ENCODE data around the gene SLC19A1. TPM values are rescaled to one million over a fixed set of nuclear protein-coding genes. Genes with fewer than 3 reads are reported as not detected.
"Not testable (repeated sequence)": the region's sequence is repeated elsewhere in the genome, so short reads cannot be mapped to it uniquely, and the experiment has no call there.

SLC19A1 gene
- total RNA-seq, 1 experiment from 2014 or later = 21.4 TPM

DNA sequence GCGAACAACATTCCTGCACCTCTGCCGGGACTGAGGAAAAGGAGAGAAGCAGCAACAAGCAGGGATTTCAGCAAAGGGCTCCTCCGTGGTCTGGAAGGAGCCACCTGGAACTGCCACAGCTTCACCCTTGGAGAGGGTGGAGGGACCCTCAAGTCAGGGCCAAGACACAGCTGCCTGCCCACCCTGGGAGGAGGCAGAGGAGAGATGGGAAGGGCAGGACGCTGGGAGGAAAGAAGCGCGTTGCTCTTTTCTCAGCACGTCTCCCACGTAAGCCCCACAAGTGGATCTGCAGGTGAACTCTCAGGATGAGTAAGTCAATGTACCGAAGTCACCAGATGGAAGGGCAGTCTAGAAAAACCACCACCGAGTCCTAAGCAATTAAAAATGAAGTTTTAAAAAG is 39.6 kb downstream of the SLC19A1 start:
- no peak for DNase-seq
- CTCF ChIA-PET = no interaction called here
- Mint-ChIP-seq H3K27me3 (ENCODE audit: unreplicated experiment) (no peaks in the 10 kb centered on the region), H3K4me3 (ENCODE audit: low read depth, unreplicated experiment) (no peak overlapping the region), H3K4me1 (ENCODE audit: low read depth, unreplicated experiment) (no peaks in the 10 kb centered on the region), H3K36me3 (ENCODE audit: insufficient read depth, unreplicated experiment) (peaks cover 22% of the 10 kb centered on the region), H3K9me3 (ENCODE audit: low read depth, unreplicated experiment) (peaks cover 3% of the 10 kb centered on the region), H3K27ac (ENCODE audit: unreplicated experiment) (no peak overlapping the region)
- no peak for TF ChIP-seq CTCF (IDR thresholded peaks at IDR 0.05; ENCODE audit: unreplicated experiment)
- BruUV-seq (replicated peaks) = no TSS peak
- intact Hi-C loops (cut with micrococcal nuclease; ENCODE audit: unreplicated experiment) = no loop called here

DNA sequence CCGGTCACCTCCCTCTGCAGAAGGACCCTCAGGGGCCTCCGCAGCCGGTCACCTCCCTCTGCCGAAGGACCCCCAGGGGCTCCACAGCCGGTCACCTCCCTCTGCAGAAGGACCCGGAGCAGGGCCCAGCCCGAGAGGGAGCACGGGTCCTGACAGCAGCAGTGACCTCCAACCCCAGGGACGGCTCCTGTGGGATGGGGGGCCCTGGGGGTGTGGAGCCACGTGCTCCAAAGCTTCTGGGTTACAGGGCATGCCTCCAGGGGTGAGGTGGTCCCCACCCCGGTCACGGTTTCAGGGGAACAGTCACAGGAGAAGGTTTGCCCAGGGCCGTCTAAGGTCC is 40.3 kb downstream of the SLC19A1 start:
- CTCF ChIA-PET = no interaction called here
- H3K9me3 Mint-ChIP-seq (ENCODE audit: low read depth, unreplicated experiment) = peaks cover 3% of the 10 kb centered on the region
- BruUV-seq (replicated peaks) = no TSS peak
- H3K27me3 Mint-ChIP-seq (ENCODE audit: unreplicated experiment) = no peaks in the 10 kb centered on the region
- H3K4me1 Mint-ChIP-seq (ENCODE audit: low read depth, unreplicated experiment) = no peaks in the 10 kb centered on the region
- intact Hi-C loops (cut with micrococcal nuclease; ENCODE audit: unreplicated experiment) = no loop called here
- TF ChIP-seq CTCF (IDR thresholded peaks at IDR 0.05; ENCODE audit: unreplicated experiment) = no peak
- no peak for DNase-seq
- no peak overlapping the region for H3K27ac Mint-ChIP-seq (ENCODE audit: unreplicated experiment)
- no peak overlapping the region for H3K4me3 Mint-ChIP-seq (ENCODE audit: low read depth, unreplicated experiment)
- H3K36me3 Mint-ChIP-seq (ENCODE audit: insufficient read depth, unreplicated experiment) = peaks cover 26% of the 10 kb centered on the region

GRCh38 chr21:45501081-45502005 is 40.9 kb downstream of the SLC19A1 start:
- H3K4me3 Mint-ChIP-seq (ENCODE audit: low read depth, unreplicated experiment); H3K27ac Mint-ChIP-seq (ENCODE audit: unreplicated experiment); BruUV-seq (replicated peaks); H3K4me1 Mint-ChIP-seq (ENCODE audit: low read depth, unreplicated experiment); DNase-seq; H3K27me3 Mint-ChIP-seq (ENCODE audit: unreplicated experiment); CTCF ChIA-PET; H3K9me3 Mint-ChIP-seq (ENCODE audit: low read depth, unreplicated experiment); intact Hi-C loops (cut with micrococcal nuclease; ENCODE audit: unreplicated experiment): not testable (repeated sequence)
- peaks cover 26% of the 10 kb centered on the region for H3K36me3 Mint-ChIP-seq (ENCODE audit: insufficient read depth, unreplicated experiment)

DNA sequence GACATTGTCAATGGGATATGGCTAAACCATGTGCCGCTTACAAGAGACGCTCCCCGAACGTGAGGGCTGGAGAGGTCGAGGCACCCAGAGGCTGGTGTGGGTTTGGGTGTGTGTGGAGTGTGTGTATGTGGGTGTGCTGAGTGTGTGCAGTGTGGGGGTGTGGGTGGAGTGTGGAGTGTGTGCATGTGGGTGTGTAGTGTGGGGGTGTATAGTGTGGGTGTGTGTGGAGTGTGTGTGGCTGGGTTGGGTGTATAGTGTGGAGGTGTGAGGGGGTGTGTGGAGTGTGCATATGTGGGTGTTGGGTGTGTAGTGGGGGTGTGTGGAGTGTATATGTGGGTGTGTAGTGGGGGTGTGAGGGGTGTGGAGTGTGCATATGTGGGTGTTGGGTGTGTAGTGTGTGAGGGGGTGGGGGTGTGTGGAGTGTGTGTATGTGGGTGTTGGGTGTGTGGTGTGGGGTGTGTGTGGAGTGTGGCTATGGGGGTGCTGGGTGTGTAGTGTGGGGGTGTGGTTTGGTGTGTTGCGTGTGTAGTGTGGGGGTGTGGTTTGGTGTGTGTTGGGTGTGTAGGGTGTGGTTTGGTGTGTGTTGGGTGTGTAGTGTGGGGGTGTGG is 42.2 kb downstream of the SLC19A1 start:
- Mint-ChIP-seq H3K27ac (ENCODE audit: unreplicated experiment) (no peak overlapping the region), H3K36me3 (ENCODE audit: insufficient read depth, unreplicated experiment) (peaks cover 22% of the 10 kb centered on the region), H3K4me3 (ENCODE audit: low read depth, unreplicated experiment) (no peak overlapping the region), H3K4me1 (ENCODE audit: low read depth, unreplicated experiment) (no peaks in the 10 kb centered on the region), H3K9me3 (ENCODE audit: low read depth, unreplicated experiment) (peaks cover 3% of the 10 kb centered on the region), H3K27me3 (ENCODE audit: unreplicated experiment) (no peaks in the 10 kb centered on the region)
- no peak for TF ChIP-seq CTCF (IDR thresholded peaks at IDR 0.05; ENCODE audit: unreplicated experiment)
- CTCF ChIA-PET = no interaction called here
- DNase-seq = no peak
- no TSS peak for BruUV-seq (replicated peaks)
- intact Hi-C loops (cut with micrococcal nuclease; ENCODE audit: unreplicated experiment) = no loop called here

Measured in Calu3 (cell line).